Ishikawa (cell line): Measurements from ENCODE around the gene LYST.

Source experiments
- CEBPB ChIP-seq: IDR thresholded peaks from 2 replicates; pipeline ENCODE4 v1.6.1; 2012
- EP300 ChIP-seq: IDR thresholded peaks from 2 replicates; pipeline ENCODE4 v1.6.1; 2012; ENCODE audit warnings: borderline replicate concordance
- FOXM1 ChIP-seq: IDR thresholded peaks from 2 replicates; pipeline ENCODE4 v1.6.1; 2012; ENCODE audit warnings: low read depth, borderline replicate concordance
- MAX ChIP-seq: IDR thresholded peaks from 2 replicates; pipeline ENCODE4 v1.6.1; 2012
- NFIC ChIP-seq: IDR thresholded peaks from 2 replicates; pipeline ENCODE4 v1.6.1; 2012
- RAD21 ChIP-seq: IDR thresholded peaks from 2 replicates; pipeline ENCODE4 v1.6.1; 2012; ENCODE audit warnings: low read depth
- REST ChIP-seq: IDR thresholded peaks from 2 replicates; pipeline ENCODE4 v1.6.1; 2012; ENCODE audit warnings: low read depth, mild to moderate bottlenecking
- ZBTB7A ChIP-seq: IDR thresholded peaks from 2 replicates; pipeline ENCODE4 v1.6.1; 2012; ENCODE audit warnings: low read depth

- TF ChIP-seq CEBPB = no peak
- TF ChIP-seq REST = no peak
- TF ChIP-seq NFIC = no peak
- no peak for TF ChIP-seq RAD21
- no peak for TF ChIP-seq EP300
- no peak for TF ChIP-seq MAX
- TF ChIP-seq ZBTB7A = no peak
- TF ChIP-seq FOXM1 = no peak
Observed at GRCh38 chr1:235898126-235898525, 31.4 kb upstream of the LYST start.
